ENCODE data around the gene ETDB. TPM values are rescaled to one million over a fixed set of nuclear protein-coding genes. Genes with fewer than 3 reads are reported as not detected.

The ETDB gene
- total RNA-seq, 4 donors from 2014 or later = not detected

- Histone ChIP-seq H3K9me3 (no peaks in the 10 kb centered on the region), H3K27ac (replicated peaks in 1 of 4) (no peak overlapping the region), H3K27me3 (no peaks in the 10 kb centered on the region), H3K4me1 (peaks cover 0 to 17% (median 13%) of the 10 kb centered on the region in 4 donors), H3K4me3 (no peak overlapping the region), H3K36me3 (no peaks in the 10 kb centered on the region)
- intact Hi-C loops (cut with DNase I) = no loop called here
- 73% methylated on average over 6 of the region's 6 CpGs for WGBS
- DNase-seq (ENCODE audit: extremely low spot score) = no peak
- TF ChIP-seq POLR2AphosphoS5 (IDR thresholded peaks at IDR 0.05) (no peak), POLR2A (IDR thresholded peaks at IDR 0.05; ENCODE audit: low read depth) (no peak), CTCF (IDR thresholded peaks at IDR 0.05) (no peak), EP300 (IDR thresholded peaks at IDR 0.05) (no peak)
These were observed 25.6 kb downstream of the ETDB start for GRCh38 chrX:135094726-135095125.

- Histone ChIP-seq H3K27ac (replicated peaks in 1 of 4) (no peak overlapping the region), H3K4me1 (no peaks in the 10 kb centered on the region), H3K4me3 (no peak overlapping the region), H3K27me3 (no peaks in the 10 kb centered on the region), H3K9me3 (no peaks in the 10 kb centered on the region), H3K36me3 (no peaks in the 10 kb centered on the region)
- DNase-seq (ENCODE audit: extremely low spot score) = no peak
- TF ChIP-seq CTCF (IDR thresholded peaks at IDR 0.05) (no peak), EP300 (IDR thresholded peaks at IDR 0.05) (no peak), POLR2A (IDR thresholded peaks at IDR 0.05; ENCODE audit: low read depth) (no peak), POLR2AphosphoS5 (IDR thresholded peaks at IDR 0.05) (no peak)
- 70% methylated on average over 3 of the region's 3 CpGs for WGBS
- intact Hi-C loops (cut with DNase I) = no loop called here
These were observed 31.2 kb downstream of the ETDB start for GRCh38 chrX:135089126-135089525.

GRCh38 chrX:135087867-135088266 lies 32.5 kb downstream of the ETDB start:
- Histone ChIP-seq H3K27me3 (no peaks in the 10 kb centered on the region), H3K4me1 (no peaks in the 10 kb centered on the region), H3K36me3 (no peaks in the 10 kb centered on the region), H3K27ac (replicated peaks in 1 of 4) (no peak overlapping the region), H3K9me3 (no peaks in the 10 kb centered on the region), H3K4me3 (no peak overlapping the region)
- TF ChIP-seq EP300 (IDR thresholded peaks at IDR 0.05) = no peak
- no peak for TF ChIP-seq POLR2AphosphoS5 (IDR thresholded peaks at IDR 0.05)
- no peak for DNase-seq (ENCODE audit: extremely low spot score)
- intact Hi-C loops (cut with DNase I) = loop anchor here (2.0 kb wide), 1 partner anchor 123 kb away; no protein-coding TSS in a partner anchor
- 73% methylated on average over 3 of the region's 3 CpGs for WGBS

- no peaks in the 10 kb centered on the region for H3K4me1 ChIP-seq
- H3K9me3 ChIP-seq = no peaks in the 10 kb centered on the region
- no peak overlapping the region for H3K27ac ChIP-seq (replicated peaks in 1 of 4)
- 2% methylated on average over 4 of the region's 4 CpGs for WGBS
- TF ChIP-seq POLR2AphosphoS5 (IDR thresholded peaks at IDR 0.05) (no peak), CTCF (IDR thresholded peaks at IDR 0.05) (peak; percentile 43 to 58 (median 43))
- H3K36me3 ChIP-seq = no peaks in the 10 kb centered on the region
- H3K4me3 ChIP-seq = no peak overlapping the region
- no peaks in the 10 kb centered on the region for H3K27me3 ChIP-seq
- no peak for DNase-seq (ENCODE audit: extremely low spot score)
- intact Hi-C loops (cut with DNase I) = loop anchor here (2.0 kb wide), 1 partner anchor 122 kb away; no protein-coding TSS in a partner anchor
These were observed 34.0 kb downstream of the ETDB start for GRCh38 chrX:135086197-135086854.

- intact Hi-C loops (cut with DNase I) = no loop called here
- no peak for TF ChIP-seq POLR2AphosphoS5 (IDR thresholded peaks at IDR 0.05)
- TF ChIP-seq EP300 (IDR thresholded peaks at IDR 0.05) = no peak
- TF ChIP-seq POLR2A (IDR thresholded peaks at IDR 0.05; ENCODE audit: low read depth) = no peak
- TF ChIP-seq CTCF (IDR thresholded peaks at IDR 0.05) = no peak
- no peaks in the 10 kb centered on the region for H3K4me1 ChIP-seq
- H3K9me3 ChIP-seq = no peaks in the 10 kb centered on the region
- no peaks in the 10 kb centered on the region for H3K27me3 ChIP-seq
- no peak overlapping the region for H3K27ac ChIP-seq (replicated peaks in 1 of 4)
- no peak for DNase-seq (ENCODE audit: extremely low spot score)
- no peaks in the 10 kb centered on the region for H3K36me3 ChIP-seq
- WGBS = 59% methylated on average over 2 of the region's 2 CpGs
- no peak overlapping the region for H3K4me3 ChIP-seq
These were observed 38.5 kb downstream of the ETDB start for GRCh38 chrX:135081693-135082404.
